Hematopoietic multipotent progenitor cell treated with erythropoietin and hydrocortisone succinate and interleukin-3 and kit ligand, for 6 days (in vitro differentiated cells): ENCODE data around the gene CMIP.
A peak's percentile ranks its signal among the peaks of the same experiment; 100 is the strongest.

Experiments
- DNase-seq: peaks from one replicate; pipeline ENCODE4 v3.0.0-alpha.2; 2015

Gene CMIP

DNA sequence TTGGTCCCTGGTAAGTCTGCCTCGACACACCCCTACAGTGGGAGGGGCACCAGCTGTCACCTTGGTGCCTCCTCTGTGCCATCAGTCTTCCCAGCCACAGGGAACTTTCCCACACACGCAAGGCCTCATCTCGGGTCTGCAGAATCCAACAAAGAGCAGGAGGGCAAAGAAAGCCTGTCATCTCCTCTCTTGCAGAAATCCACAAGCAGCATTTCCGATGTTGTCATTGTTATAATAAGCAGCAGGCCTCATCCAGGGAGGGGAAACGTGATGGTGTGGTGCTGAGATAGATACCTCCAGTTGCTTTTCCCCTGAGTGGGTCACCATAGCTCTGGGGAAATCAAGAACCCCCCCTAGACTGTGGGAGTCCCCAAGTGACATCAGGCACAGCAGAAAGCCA lies 110.4 kb downstream of the CMIP start:
- DNase-seq = no peak

DNA sequence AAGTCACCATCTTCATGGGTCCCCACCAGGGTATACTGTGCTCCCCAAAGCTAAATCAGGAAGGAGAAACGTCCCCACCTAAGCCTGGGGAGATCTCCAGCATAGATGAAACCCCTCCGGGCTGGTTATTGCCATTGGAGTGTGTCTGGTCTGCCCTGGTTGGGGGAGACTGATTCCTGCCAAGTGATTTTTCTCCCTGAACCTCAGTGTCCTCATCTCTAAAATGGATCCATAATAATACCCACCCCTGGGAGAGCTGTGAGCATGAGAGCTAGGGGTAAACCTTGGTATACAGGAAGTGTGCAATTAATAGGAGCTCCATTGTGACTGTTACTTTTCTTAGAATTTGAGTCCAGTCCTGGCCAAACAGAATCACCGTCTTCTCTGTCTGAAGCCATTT lies 111.1 kb downstream of the CMIP start:
- no peak for DNase-seq

DNA sequence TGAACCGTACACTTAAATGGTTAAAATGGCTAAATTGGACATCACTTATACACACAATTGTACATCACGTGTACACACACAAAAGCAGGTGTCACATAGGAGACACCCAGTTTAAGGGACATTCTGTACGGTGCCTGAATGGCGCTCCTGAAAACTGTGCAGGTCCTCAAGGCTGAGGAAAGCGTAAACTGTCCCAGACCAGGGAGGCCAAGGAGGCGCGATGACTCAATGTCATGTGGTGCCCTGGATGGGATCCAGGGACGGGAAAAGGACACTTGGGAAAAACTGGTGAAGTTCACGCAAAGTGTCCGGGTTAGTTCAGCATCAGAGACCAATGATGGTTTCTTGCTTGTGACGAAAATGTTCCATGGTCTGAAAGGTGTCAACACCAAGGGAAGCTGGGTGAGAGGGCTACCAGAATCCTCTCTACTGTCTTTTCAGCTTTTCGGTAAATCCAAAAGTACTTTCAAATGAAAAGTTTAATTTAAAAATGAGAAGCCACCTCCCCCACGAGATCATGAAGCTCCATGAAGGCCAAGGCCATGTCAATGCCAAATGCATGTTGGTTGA lies 112.2 kb downstream of the CMIP start:
- DNase-seq = no peak

GRCh38 chr16:81558077-81558443 lies 113.5 kb downstream of the CMIP start:
- no peak for DNase-seq

- peak; percentile 85 for DNase-seq
Observed at GRCh38 chr16:81558444-81559175, 114.0 kb downstream of the CMIP start.

- DNase-seq = no peak
Observed at GRCh38 chr16:81560979-81561657, 116.5 kb downstream of the CMIP start.

- DNase-seq = no peak
Observed at GRCh38 chr16:81562174-81562849, 117.7 kb downstream of the CMIP start.

DNA sequence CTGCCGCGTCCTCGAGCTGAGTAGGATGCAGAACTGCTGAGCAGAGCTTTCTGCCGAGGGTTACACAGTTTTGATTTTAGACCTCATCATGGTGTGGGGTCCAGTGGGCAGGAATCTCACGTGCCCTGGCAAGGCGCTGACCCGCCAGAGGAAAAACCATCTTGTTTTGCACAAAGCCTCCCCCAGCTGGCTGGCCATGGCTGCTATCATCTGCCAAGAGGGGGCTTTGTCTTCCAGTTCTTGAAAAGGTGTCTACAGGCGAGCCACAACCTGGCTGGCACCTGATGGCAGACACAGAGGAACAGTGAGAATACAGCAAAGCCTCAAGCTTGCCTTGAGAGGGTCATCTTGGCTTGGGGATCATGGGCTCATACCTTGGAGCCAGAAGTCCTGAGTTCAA lies 118.3 kb downstream of the CMIP start:
- no peak for DNase-seq

DNA sequence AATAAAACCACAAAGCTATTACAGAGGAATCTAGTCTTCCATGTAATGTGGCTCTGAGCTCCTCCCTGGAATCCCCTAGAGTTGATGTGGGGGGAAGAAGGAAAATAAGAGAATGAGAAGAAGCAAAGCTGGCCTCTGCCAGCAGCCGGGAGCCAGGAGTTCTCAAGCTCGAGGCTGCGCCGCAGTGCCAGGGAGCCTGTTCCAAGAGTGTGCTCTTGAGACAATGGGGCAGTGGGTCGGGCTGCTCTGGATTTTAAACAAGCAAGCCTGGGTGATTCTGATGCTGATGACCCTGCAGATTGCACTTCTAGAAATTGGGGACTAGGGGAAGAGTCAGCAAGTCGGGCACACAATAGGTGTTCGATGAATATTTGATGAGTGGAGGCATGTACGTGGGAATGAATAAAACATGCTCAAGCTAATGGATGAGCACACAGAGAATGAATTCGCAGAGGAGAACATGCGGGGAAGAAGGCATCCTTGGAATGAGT lies 119.9 kb downstream of the CMIP start:
- no peak for DNase-seq

DNA sequence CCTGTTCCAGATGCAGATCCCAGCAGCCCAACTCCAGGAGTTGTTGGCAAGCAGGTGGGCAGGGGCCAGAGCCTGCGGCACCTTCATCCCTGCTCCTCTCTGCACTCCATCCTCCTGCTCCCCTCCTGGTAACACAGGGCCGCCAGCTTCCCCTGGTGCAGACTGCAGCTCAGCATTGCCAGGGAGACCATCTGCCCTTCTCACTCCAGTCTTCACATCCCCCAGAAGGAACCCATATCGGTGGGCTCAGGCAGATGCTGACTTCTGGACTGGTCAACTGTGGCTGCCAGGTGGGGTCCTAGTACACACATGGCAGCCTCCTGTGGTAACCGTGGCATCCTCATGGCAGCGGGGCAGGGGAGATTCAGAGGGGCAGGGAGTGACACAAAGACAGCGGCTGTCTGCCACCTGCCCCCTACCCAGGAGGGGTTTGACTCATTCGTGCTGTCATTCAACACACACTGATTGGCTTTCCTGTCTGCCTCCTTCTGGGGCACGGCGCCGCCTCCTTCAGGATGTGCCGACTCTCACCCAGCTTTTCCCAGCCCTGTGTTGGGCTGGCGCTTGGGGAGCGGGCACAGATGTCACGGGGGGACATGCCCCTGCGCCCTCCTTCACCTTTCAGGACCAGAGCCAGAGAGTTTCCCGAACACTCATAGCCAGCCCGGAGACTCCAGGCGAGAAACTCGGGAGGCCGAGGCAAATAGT lies 120.9 kb downstream of the CMIP start:
- DNase-seq = no peak

DNA sequence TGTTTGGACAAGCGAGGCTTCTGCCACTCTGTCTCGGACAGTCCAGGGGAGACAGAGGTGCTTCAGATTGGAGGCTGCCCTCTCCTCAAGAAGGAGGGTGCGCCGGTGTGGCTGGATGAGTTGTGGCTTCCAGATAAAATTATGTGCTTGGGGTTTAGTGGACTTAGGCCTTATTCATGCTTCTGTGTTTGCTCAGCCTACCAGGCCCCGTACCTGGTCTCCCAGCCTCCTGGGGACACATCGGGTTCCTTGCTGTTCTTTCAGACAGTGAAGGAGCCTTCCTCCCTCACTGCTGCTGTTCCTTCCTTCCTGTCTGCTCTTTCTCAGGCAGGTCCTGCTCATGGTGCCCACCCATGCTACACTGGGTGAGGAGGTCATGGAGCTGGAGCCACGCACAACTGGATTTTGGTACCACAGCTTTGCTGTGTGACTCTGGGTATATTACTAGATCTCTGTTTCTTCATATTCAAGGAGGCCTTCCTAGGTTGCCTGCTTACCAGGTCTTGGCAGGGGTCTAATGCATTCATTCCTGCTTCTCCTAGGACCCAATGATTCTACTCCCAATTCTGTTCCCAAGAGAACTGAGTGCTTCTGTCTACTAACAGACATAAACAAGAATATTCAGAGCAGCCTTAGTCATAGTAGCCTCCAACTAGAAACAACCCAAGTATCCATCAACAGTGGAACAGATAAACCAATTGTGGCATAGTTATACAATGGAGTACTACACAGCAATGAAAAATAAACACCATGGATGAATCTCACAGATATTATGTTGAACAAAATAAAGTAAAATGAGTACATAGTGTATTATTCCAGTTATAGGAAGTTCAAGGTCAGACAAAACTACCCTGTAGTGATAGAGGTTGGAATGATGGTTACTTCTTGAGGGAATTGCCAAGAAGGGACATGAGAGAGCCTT lies 121.7 kb downstream of the CMIP start:
- DNase-seq = no peak

GRCh38 chr16:81567087-81567486 lies 122.5 kb downstream of the CMIP start:
- no peak for DNase-seq

- no peak for DNase-seq
Observed at GRCh38 chr16:81567987-81568748, 123.6 kb downstream of the CMIP start.

- DNase-seq = no peak
Observed at GRCh38 chr16:81568749-81569087, 124.1 kb downstream of the CMIP start.

DNA sequence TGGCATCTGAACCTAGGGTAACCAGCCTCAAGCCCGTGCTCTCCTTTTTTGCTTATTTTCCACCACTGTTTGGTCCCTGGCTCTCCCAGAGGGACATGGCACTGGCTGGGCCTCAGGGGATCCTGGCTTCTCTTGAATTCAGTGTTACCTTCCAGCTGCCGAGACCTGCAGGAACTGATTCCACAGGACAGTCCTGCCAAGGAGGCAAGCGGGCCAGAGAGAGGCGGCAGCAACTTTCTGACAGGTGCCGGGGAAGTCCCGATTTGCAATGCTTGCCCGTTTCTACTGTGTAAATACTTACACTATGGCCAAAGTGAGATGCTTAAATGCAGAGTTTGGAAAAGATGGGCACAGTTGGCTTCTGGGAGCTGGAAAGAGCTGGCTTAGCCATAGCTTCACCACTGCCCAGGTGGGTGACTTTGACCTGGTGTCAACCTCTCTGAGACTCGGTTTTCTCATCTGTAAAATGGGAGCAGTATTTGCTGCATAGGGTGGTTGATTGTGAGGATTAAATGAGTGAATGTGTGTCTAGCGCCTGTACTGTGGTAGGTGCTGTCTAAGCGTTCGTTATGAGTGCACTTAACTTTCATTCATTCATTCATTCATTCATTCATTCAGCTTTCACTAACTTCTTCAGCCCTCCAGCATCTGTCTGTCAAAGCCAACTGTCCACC lies 124.9 kb downstream of the CMIP start:
- DNase-seq = no peak

DNA sequence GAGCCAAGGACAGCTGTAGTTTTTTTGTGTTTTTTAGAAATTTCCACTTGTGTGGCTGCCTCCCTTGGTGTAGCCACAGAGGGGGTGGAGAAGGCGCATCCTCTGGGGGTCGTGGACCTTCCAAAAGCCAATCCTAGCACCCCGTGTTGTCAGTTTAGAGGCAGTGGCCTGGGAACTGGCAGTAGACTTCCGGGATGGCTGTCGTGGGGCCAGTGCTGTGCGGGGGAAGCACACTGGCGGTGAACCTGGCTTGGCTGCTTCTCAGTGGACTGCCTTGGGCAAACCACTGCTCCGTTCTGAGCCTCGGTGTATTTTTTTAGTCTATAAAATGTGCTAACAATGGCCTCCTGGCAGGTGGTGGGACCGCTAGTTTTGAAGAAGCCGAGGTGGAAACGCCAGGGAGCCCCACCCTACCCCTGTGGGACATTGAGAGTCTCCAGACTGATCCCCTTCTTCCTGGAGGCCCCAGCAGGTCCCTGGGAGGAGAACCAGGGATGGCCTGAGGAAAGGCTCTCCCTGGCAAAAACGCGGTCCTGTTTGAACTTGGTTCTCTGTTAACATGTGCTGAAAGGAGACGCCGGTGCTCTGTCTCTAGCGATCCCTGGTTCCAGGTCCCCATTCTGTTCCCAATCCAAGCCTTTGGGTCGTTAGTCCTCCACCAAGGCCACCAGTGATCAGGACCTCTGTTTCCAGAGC lies 125.7 kb downstream of the CMIP start:
- no peak for DNase-seq

DNA sequence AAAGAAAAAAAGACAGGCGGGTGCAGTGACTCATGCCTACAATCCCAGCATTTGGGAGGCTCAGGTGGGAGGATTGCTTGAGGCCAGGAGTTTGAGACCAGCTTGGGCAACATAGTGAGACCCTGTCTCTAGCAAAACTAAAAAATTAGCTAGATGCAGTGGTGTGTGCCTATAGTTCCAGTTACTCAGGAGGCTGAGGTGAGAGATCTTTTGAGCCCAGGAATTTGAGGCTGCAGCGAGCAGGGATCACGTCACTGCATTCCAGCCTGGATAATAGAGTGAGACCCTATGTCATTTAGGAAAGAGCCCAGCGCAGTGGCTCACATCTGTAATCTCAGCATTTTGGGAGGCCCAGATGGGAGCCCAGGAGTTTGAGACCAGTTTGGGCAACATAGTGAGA lies 126.6 kb downstream of the CMIP start:
- DNase-seq = no peak

DNA sequence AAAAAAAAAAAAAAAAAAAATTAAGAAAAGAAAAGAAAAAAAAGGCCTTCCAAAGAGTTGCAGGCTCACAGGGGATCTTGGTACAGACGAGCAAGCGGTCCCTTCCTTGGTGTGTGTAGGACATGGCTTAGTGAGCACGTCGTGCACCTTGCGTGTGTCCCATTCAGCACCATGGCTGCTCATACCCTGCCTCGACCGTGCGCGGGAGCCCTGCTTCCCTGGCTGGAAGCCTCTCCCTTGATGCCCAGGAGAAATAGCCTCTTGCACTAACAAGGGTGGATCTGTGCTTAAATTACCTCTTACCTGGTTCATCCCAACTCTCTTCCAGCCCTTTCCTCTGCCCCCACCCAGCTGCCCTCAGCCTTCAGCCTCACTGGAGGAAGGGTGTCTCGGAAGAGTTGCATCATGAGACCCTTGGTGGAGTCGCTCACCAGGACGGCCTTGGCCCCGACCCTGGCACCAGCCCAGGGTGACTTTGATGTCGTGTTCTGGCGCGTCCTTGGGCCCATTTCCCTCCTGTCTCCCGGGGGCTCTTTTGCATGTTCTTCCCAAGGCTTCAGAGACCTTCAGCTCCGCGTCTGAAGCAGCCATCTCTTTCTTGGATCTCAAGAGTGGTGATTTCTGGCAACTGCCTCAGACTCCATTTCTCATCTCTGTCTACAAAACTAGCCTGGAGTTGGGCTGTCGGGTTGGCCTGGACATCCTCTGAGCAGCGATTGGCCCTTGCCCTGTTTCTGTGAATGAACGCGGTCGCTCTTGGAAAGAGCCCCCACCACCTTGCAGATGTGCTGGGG lies 127.2 kb downstream of the CMIP start:
- DNase-seq = no peak
